K562 (cell line): ENCODE data around the gene CCDC9. TPM values are rescaled to one million over a fixed set of nuclear protein-coding genes. Genes with fewer than 3 reads are reported as not detected.

Source experiments
- BRD4 ChIP-seq: fragments of 200-600 bp; sonication (generic); IDR thresholded peaks from 2 replicates; pipeline ENCODE4 v1.6.1; 2017; ENCODE audit warnings: inconsistent platforms
- ETS2 ChIP-seq: IDR thresholded peaks from 2 replicates; pipeline ENCODE4 v1.6.1; 2016; ENCODE audit warnings: borderline replicate concordance, missing genetic modification characterization, mild to moderate bottlenecking, moderate library complexity, missing compliant biosample characterization; ENCODE audit not compliant: poor library complexity, severe bottlenecking
- HDGF ChIP-seq: fragments of 450-650 bp; IDR thresholded peaks from 2 replicates; pipeline ENCODE4 v1.6.1; 2016
- KAT7 ChIP-seq: sonication (generic); formaldehyde crosslinking; IDR thresholded peaks from 2 replicates; pipeline ENCODE4 v1.8.0; 2022; ENCODE audit warnings: missing genetic modification reagents, mild to moderate bottlenecking, borderline replicate concordance
- PTRF ChIP-seq: fragments of 450-650 bp; IDR thresholded peaks from 2 replicates; pipeline ENCODE4 v1.6.1; 2016; ENCODE audit warnings: mild to moderate bottlenecking, missing genetic modification characterization, missing compliant biosample characterization
- SIX5 ChIP-seq, 2 experiments: IDR thresholded peaks; 2 replicates each; pipeline ENCODE4 v1.6.1; 2011; ENCODE audit warnings: low read length in 2 of 2, borderline replicate concordance in 1 of 2, low read depth in 1 of 2, mild to moderate bottlenecking in 1 of 2, moderate library complexity in 1 of 2; ENCODE audit not compliant: insufficient read depth in 1 of 2
- U2AF2 ChIP-seq: fragments of 200-400 bp; formaldehyde crosslinking; optimal IDR thresholded peaks from 2 replicates; pipeline ENCODE3; 2017; ENCODE audit warnings: low read depth, mild to moderate bottlenecking, low read length
- ZBED1 ChIP-seq: IDR thresholded peaks from 2 replicates; pipeline ENCODE4 v1.6.1; 2014
- ZBTB11 ChIP-seq, 3 experiments: fragments of 200-800 bp in 1 of 3; fragments of 250-450 bp in 1 of 3; fragments of 450-650 bp in 1 of 3; sonication (Bioruptor Pico) in 1 of 3; sonication (Bioruptor generic) in 1 of 3; formaldehyde crosslinking in 1 of 3; IDR thresholded peaks; 2 replicates each; pipeline versions ENCODE4 v1.6.1 to v1.8.0; 2016 to 2022; ENCODE audit warnings: mild to moderate bottlenecking in 2 of 3, missing genetic modification characterization in 2 of 3, missing compliant biosample characterization in 1 of 3, moderate library complexity in 1 of 3
- ZNF318 ChIP-seq, 2 experiments: fragments of 450-650 bp; IDR thresholded peaks; 2 replicates each; pipeline ENCODE4 v1.6.1; 2016; ENCODE audit warnings: mild to moderate bottlenecking in 2 of 2, borderline replicate concordance in 1 of 2, low read depth in 1 of 2, moderate library complexity in 1 of 2
- polyA plus RNA-seq, 8 experiments: library from polyadenylated mRNA; depleted of rRNA in 4 of 8; stranded (reverse) in 5 of 8; unstranded in 3 of 8; fragments of >200 nt; fragmentation: Nextera tagmentation in 2 of 8; fragmentation: Illumina TruSeq in 1 of 8; extraction: Ambion mirVana in 2 of 8; extraction: Trizol in 1 of 8; gene quantifications; 2 replicates each; pipeline versions ENCODE4 v1.2.1 to v1.2.3, GENCODE V29; 2011 to 2014; ENCODE audit warnings: inconsistent platforms in 1 of 8, missing spikeins in 1 of 8
- total RNA-seq, 7 experiments: library from RNA; depleted of rRNA in 6 of 7; stranded (reverse); fragments of >200 nt in 6 of 7; fragmentation: Illumina TruSeq in 2 of 7; extraction: Trizol in 2 of 7; gene quantifications; 2 replicates each; pipeline versions ENCODE4 v1.2.1 to v1.2.3, GENCODE V29; 2011 to 2021; ENCODE audit warnings: low replicate concordance in 1 of 7
- TF ChIP-seq, protein P1 (sequence below): sonication (generic); formaldehyde crosslinking; IDR thresholded peaks from 2 replicates; pipeline ENCODE4 v1.8.1; 2023; ENCODE audit warnings: mild to moderate bottlenecking, missing genetic modification reagents

The CCDC9 gene
- total and polyA plus RNA-seq, 9 of the 15 experiments (the other 6 are each of a cell fraction or from before 2014, with no cell fraction given): 0.23 to 38.6 (median 8.4) TPM

DNA sequence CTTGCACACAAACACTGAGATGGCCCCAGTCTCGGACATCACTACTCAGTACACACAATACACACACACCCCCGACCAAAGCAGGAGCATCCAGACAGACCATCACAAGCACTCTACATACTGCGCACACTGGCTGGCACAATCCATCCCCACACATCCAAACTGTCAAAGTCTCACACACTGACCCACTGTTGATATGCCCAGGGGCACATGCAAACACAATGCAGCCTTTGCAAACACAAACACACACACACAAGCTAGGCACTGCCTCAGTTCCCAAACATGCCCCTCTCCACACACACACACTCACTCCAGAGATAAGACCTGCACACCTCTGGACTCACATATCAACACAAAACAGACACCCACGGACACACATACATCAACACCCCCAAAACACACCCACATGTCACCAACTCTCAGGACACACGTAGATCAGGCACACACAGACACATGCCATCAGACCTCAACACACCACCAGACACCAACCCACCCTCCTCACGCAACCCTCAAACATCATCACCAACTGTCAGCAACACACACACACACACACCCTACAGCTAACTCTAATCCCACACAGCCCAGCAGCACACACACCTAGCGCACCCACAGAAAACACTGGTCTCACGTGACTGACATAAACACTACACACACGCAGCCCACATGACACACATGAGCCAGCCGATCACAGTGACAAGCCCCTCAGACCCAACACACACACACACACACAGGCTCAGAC lies 27.2 kb upstream of the CCDC9 start (continued):
- TF ChIP-seq ZBTB11 (CRISPR knock-in tag; IDR thresholded peaks at IDR 0.05): no peak
- TF ChIP-seq, protein P1, sequence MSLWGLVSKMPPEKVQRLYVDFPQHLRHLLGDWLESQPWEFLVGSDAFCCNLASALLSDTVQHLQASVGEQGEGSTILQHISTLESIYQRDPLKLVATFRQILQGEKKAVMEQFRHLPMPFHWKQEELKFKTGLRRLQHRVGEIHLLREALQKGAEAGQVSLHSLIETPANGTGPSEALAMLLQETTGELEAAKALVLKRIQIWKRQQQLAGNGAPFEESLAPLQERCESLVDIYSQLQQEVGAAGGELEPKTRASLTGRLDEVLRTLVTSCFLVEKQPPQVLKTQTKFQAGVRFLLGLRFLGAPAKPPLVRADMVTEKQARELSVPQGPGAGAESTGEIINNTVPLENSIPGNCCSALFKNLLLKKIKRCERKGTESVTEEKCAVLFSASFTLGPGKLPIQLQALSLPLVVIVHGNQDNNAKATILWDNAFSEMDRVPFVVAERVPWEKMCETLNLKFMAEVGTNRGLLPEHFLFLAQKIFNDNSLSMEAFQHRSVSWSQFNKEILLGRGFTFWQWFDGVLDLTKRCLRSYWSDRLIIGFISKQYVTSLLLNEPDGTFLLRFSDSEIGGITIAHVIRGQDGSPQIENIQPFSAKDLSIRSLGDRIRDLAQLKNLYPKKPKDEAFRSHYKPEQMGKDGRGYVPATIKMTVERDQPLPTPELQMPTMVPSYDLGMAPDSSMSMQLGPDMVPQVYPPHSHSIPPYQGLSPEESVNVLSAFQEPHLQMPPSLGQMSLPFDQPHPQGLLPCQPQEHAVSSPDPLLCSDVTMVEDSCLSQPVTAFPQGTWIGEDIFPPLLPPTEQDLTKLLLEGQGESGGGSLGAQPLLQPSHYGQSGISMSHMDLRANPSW (CRISPR knock-in tag): no peak
- TF ChIP-seq HDGF: peak; percentile 94; the same call in 1 of the 2 replicates
- TF ChIP-seq U2AF2: no peak
- no peak for TF ChIP-seq KAT7 (CRISPR knock-in tag)
- no peak for TF ChIP-seq ETS2 (tag)
- TF ChIP-seq PTRF (tag): no peak
- peak; percentile 29; the same call in 1 of the 2 replicates for TF ChIP-seq ZBED1
- TF ChIP-seq SIX5 (IDR thresholded peaks at IDR 0.05; ENCODE audit: borderline replicate concordance in 1 of 2, insufficient read depth in 1 of 2, low read depth in 1 of 2, low read length in 2 of 2): no peak
- TF ChIP-seq BRD4: no peak
- peak in 1 of 2 experiments; percentile 35; a peak in 1 of 4 replicates for TF ChIP-seq ZNF318 (IDR thresholded peaks at IDR 0.05; ENCODE audit: borderline replicate concordance in 1 of 2, low read depth in 1 of 2)
